H1 (cell line): ENCODE data around the gene POLE3. TPM values are rescaled to one million over a fixed set of nuclear protein-coding genes. Genes with fewer than 3 reads are reported as not detected.

Experiments
- BACH1 ChIP-seq: IDR thresholded peaks from 2 replicates; pipeline ENCODE4 v1.6.1; 2012; ENCODE audit warnings: low read length, improper control_type of control experiment
- CEBPB ChIP-seq: IDR thresholded peaks from 2 replicates; pipeline ENCODE4 v1.6.1; 2012; ENCODE audit warnings: low read depth, low read length
- CTCF ChIP-seq, 3 experiments: IDR thresholded peaks; 1 replicate in 2 of 3; 2 replicates in 1 of 3; pipeline versions ENCODE4 v1.5.1 to v1.6.1; 2011; ENCODE audit warnings: low read length in 3 of 3, mild to moderate bottlenecking in 3 of 3, inconsistent platforms in 2 of 3, low read depth in 1 of 3, moderate library complexity in 1 of 3; ENCODE audit not compliant: insufficient read depth in 1 of 3; ENCODE audit errors: control extremely low read depth in 1 of 3
- EZH2 ChIP-seq: fragments of 200-600 bp; sonication (generic); IDR thresholded peaks from 2 replicates; pipeline ENCODE4 v1.7.1; 2012; ENCODE audit warnings: low read depth, mild to moderate bottlenecking, moderate library complexity, low read length, inconsistent platforms; ENCODE audit not compliant: severe bottlenecking
- GABPA ChIP-seq: IDR thresholded peaks from 2 replicates; pipeline ENCODE4 v1.6.1; 2011; ENCODE audit warnings: mild to moderate bottlenecking, low read length, moderate library complexity, borderline replicate concordance; ENCODE audit not compliant: insufficient read depth
- HDAC6 ChIP-seq: IDR thresholded peaks from one replicate; pipeline ENCODE4 v1.7.1; 2012; ENCODE audit warnings: low read depth, mild to moderate bottlenecking, inconsistent platforms, low read length, moderate library complexity
- KDM1A ChIP-seq: fragments of 200-600, 300-600 bp; sonication (generic); IDR thresholded peaks from 2 replicates; pipeline ENCODE4 v1.7.1; 2016; ENCODE audit warnings: mild to moderate bottlenecking, low read length, borderline replicate concordance
- RFX5 ChIP-seq: IDR thresholded peaks from 2 replicates; pipeline ENCODE4 v1.6.1; 2011; ENCODE audit warnings: low read depth, low read length, improper control_type of control experiment, borderline replicate concordance
- RNF2 ChIP-seq: fragments of 200-900, 300-1000 bp; sonication (generic); IDR thresholded peaks from 2 replicates; pipeline ENCODE4 v1.7.1; 2016; ENCODE audit warnings: borderline replicate concordance, low read depth, mild to moderate bottlenecking, antibody characterized with exemption, low read length; ENCODE audit not compliant: poor library complexity, severe bottlenecking; ENCODE audit errors: missing control alignments
- SAP30 ChIP-seq: fragments of 300-600 bp; sonication (generic); IDR thresholded peaks from 2 replicates; pipeline ENCODE4 v1.7.1; 2012; ENCODE audit warnings: low read length, moderate library complexity, mild to moderate bottlenecking, inconsistent platforms; ENCODE audit not compliant: insufficient read depth, insufficient replicate concordance
- SIN3A ChIP-seq, 2 experiments: IDR thresholded peaks in 1 of 2; conservative IDR thresholded peaks in 1 of 2; 2 replicates each; pipeline ENCODE4 v1.6.1; 2011 to 2012; ENCODE audit warnings: low read length in 2 of 2, improper control_type of control experiment in 1 of 2, low read depth in 1 of 2, mild to moderate bottlenecking in 1 of 2
- SIX5 ChIP-seq: IDR thresholded peaks from 2 replicates; pipeline ENCODE4 v1.6.1; 2011; ENCODE audit warnings: mild to moderate bottlenecking, low read depth, low read length
- SP1 ChIP-seq: IDR thresholded peaks from 2 replicates; pipeline ENCODE4 v1.6.1; 2011; ENCODE audit warnings: low read depth, low read length
- SRF ChIP-seq: IDR thresholded peaks from 2 replicates; pipeline ENCODE4 v1.6.1; 2011; ENCODE audit warnings: mild to moderate bottlenecking, low read depth, low read length, moderate library complexity
- TAF1 ChIP-seq: IDR thresholded peaks from 2 replicates; pipeline ENCODE4 v1.6.1; 2011; ENCODE audit warnings: mild to moderate bottlenecking, low read depth, low read length
- TCF12 ChIP-seq: IDR thresholded peaks from 2 replicates; pipeline ENCODE4 v1.6.1; 2011; ENCODE audit warnings: low read depth, mild to moderate bottlenecking, low read length
- polyA plus RNA-seq, 7 experiments: library from polyadenylated mRNA; depleted of rRNA in 3 of 7; stranded (reverse) in 5 of 7; unstranded in 2 of 7; fragments of >200 nt in 5 of 7; fragments of 200-250 nt in 2 of 7; gene quantifications; 1 replicate in 5 of 7; 2 replicates in 1 of 7; 4 replicates in 1 of 7; pipeline versions ENCODE4 v1.2.1 to v1.2.3, GENCODE V29; 2011 to 2013; ENCODE audit warnings: missing spikeins in 2 of 7, mixed read lengths in 2 of 7
- total RNA-seq: library from RNA; stranded (reverse); fragmentation: NEBNext Ultra II Directional; extraction: Animal tissue kit (Norgen Biotek cat#: 25700); gene quantifications from 2 replicates; pipeline ENCODE4 v1.2.1, GENCODE V29; 2021
- TF ChIP-seq, protein P1 (sequence below): IDR thresholded peaks from 2 replicates; pipeline ENCODE4 v1.6.1; 2012; ENCODE audit warnings: inconsistent platforms
- TF ChIP-seq, protein P2 (sequence below): IDR thresholded peaks from 2 replicates; pipeline ENCODE4 v1.6.1; 2011; ENCODE audit warnings: low read depth, mild to moderate bottlenecking, low read length; ENCODE audit not compliant: insufficient read depth

POLE3 gene
- total and polyA plus RNA-seq, 2 of the 8 experiments (the other 6 are each of a cell fraction or from before 2014, with no cell fraction given): 52.7 to 77.3 TPM

DNA sequence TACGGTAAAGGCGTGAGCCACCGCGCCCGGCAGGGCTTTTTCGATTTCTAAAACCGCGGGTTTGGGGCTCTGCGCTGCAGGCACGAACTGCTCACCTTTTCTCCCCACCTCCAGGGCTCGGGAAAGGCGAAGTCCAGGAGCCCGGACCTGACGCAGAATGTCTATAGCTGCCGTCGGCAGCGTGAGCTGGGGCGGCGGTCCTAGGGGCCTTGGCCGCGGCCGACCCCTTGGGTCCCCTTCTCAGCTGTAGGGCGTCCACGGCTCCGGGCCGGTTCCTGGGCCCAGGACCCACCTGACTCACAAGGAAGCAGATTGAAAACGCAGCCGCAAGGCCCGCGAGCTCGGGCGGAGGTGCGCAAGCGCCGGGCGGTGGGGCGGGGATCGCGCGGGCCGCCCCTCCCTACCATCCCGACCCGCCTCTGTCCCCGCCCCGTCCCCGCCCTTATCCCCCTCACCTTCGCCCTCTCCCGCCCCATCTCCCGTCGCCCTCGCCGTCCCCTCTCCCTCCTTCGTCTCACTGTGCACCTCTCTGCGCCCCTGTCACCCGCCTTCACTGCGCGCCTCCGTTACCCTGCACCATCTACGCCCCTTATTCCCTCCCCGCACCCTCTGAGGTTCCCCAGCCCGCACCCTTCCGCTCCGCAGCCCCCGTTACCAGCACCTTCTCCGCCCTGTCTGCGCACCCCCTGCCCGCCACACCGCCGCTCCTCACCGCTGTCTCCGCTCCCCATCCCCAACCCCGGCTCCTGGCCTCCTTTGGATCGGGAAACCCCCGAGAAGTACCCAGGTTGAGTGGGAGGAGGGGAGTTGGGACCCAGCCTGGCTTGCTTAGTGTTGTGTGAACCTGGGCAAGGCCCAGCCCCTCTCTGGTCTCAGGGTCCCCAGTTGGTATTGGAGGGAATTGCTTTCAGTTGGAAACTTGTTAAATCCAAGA, 33.6 kb downstream of the POLE3 start, which contains the start of gene HDHD3 (continued):
- TF ChIP-seq RFX5 (no peak), CEBPB (no peak), SIN3A (conservative IDR thresholded peaks at IDR 0.05 in 1 of 2, IDR thresholded peaks at IDR 0.05 in 1 of 2; ENCODE audit: low read depth in 1 of 2, low read length in 2 of 2) (peak in 1 of 2 experiments; percentile 69; a peak in 2 of 4 replicates), SIX5 (no peak), GABPA (no peak), EZH2 (no peak), CTCF (IDR thresholded peaks at IDR 0.05; ENCODE audit: control extremely low read depth in 1 of 3, insufficient read depth in 1 of 3, low read depth in 1 of 3, low read length in 3 of 3) (no peak), BACH1 (no peak), SP1 (peak; percentile 44; the same call in 1 of the 2 replicates), SAP30 (no peak), TCF12 (no peak), HDAC6 (no peak), TAF1 (peak; percentile 61), KDM1A (no peak), RNF2 (no peak), SRF (no peak)
- TF ChIP-seq, protein P1, sequence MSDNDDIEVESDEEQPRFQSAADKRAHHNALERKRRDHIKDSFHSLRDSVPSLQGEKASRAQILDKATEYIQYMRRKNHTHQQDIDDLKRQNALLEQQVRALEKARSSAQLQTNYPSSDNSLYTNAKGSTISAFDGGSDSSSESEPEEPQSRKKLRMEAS: no peak; the same call in 1 of the 2 replicates
- TF ChIP-seq, protein P2, sequence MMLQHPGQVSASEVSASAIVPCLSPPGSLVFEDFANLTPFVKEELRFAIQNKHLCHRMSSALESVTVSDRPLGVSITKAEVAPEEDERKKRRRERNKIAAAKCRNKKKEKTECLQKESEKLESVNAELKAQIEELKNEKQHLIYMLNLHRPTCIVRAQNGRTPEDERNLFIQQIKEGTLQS: no peak
- TF ChIP-seq, all 59 proteins: peak for 14
